Psoas muscle (tissue), 8 donors: ENCODE measurements around the gene HOXC10. TPM values are rescaled to one million over a fixed set of nuclear protein-coding genes. Genes with fewer than 3 reads are reported as not detected.

Experiments
- ATAC-seq, 4 donors: fragments of 200-7000 bp; cut with Tn5 transposase; one replicate each; pipeline ENCODE4 v1.9.1; 2020; ENCODE audit warnings: moderate library complexity in 3 of 4, mild to moderate bottlenecking in 2 of 4
- DNase-seq, 2 donors: peaks; one replicate each; pipeline ENCODE4 v3.0.0-alpha.2; 2020
- H3K27ac ChIP-seq: fragments of 200-600 bp; one replicate; pipeline ENCODE4 v1.8.0; 2022
- H3K27me3 ChIP-seq, 3 donors: fragments of 200-600 bp in 1 of 3; one replicate each; pipeline versions ENCODE4 v1.6.1 to v1.8.0; 2013 to 2022; ENCODE audit warnings: low read length in 2 of 3, mild to moderate bottlenecking in 2 of 3, moderate library complexity in 1 of 3; ENCODE audit not compliant: insufficient read depth in 3 of 3
- H3K36me3 ChIP-seq, 2 donors: fragments of 200-600 bp in 1 of 2; one replicate each; pipeline versions ENCODE4 v1.6.1 to v1.8.0; 2013 to 2022; ENCODE audit warnings: low read depth in 1 of 2, mild to moderate bottlenecking in 1 of 2, moderate library complexity in 1 of 2; ENCODE audit not compliant: insufficient read depth in 1 of 2
- H3K4me1 ChIP-seq: fragments of 200-600 bp; one replicate; pipeline ENCODE4 v1.8.0; 2022
- H3K4me3 ChIP-seq: fragments of 200-600 bp; one replicate; pipeline ENCODE4 v1.8.0; 2022; ENCODE audit warnings: mild to moderate bottlenecking
- H3K9me3 ChIP-seq: fragments of 200-600 bp; one replicate; pipeline ENCODE4 v1.8.0; 2022
- WGBS, 3 donors: extraction: QIAGEN DNeasy Blood & Tissue Kit; methylation state at CpG; one replicate each; pipeline versions ENCODE4 v1.1.6 to v1.1.7; 2013; 5-methylcytosine and 5-hydroxymethylcytosine counted together
- intact Hi-C, 2 donors: fragments of 100-400 bp; cut with DNase I; formaldehyde crosslinking; loops; one replicate each; pipeline versions ENCODE4 v1.11.0 to v1.14.2; 2022
- polyA plus RNA-seq, 3 donors: library from polyadenylated mRNA; stranded (reverse); fragments of 200-250 nt; gene quantifications; one replicate each; pipeline ENCODE4 v1.2.3, GENCODE V29; 2013
- total RNA-seq, 4 donors: library from RNA; stranded (reverse); fragmentation: NEBNext Ultra II Directional in 2 of 4; extraction: Animal tissue kit (Norgen Biotek cat#: 25700) in 2 of 4; gene quantifications; one replicate each; pipeline versions ENCODE4 v1.2.1 to v1.2.4, GENCODE V29; 2021 to 2023
- TF ChIP-seq, protein P1 (sequence below): fragments of 200-600 bp; IDR thresholded peaks from one replicate; pipeline ENCODE4 v1.8.0; 2022; ENCODE audit warnings: antibody characterized with exemption
- donor health status: healthy with polysubstance abuse.
- donor health status: DM: no; HTN: no; CAD: no; lungs with moderate emphysema.
- donor health status: Bipolar disorder and iron deficiency.
- donor health status: healthy.
- donor health status: DM: yes; HTN: yes; CAD: no.
- donor health status: DM: no; HTN: no; CAD: no.
- donor health status: DM: no; HTN: no; CAD: no.
- donor health status: DM: yes; HTN: yes; CAD: no.

HOXC10 gene
- total and polyA plus RNA-seq, 7 donors, result 3.0 to 129 (median 62.0) TPM

DNA sequence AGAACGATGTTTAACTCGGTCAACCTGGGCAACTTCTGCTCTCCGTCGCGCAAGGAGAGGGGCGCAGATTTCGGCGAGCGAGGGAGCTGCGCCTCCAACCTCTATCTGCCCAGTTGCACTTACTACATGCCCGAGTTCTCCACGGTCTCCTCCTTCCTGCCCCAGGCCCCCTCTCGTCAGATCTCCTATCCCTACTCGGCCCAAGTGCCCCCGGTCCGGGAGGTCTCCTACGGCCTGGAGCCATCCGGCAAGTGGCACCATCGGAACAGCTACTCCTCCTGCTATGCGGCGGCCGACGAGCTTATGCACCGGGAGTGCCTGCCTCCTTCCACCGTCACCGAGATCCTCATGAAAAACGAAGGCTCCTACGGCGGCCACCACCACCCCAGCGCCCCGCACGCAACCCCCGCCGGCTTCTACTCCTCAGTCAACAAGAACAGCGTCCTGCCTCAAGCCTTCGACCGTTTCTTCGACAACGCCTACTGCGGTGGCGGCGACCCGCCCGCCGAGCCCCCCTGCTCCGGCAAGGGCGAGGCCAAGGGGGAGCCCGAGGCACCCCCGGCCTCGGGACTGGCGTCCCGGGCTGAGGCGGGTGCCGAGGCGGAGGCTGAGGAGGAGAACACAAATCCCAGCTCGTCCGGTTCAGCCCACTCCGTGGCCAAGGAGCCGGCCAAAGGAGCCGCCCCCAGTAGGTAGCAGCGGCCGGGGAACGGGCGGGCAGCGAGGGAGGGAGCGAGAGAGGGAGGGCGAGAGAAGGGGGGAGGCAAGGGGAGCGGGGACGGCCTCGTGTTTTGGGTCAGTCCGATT lies 11.5 kb upstream of the HOXC10 start:
- Histone ChIP-seq H3K4me3 (peak overlapping the region; percentile 69), H3K27me3 (peaks cover 0 to 75% (median 27%) of the 10 kb centered on the region in 3 donors), H3K9me3 (no peaks in the 10 kb centered on the region), H3K27ac (peak overlapping the region; percentile 71), H3K4me1 (peaks cover 5% of the 10 kb centered on the region), H3K36me3 (no peaks in the 10 kb centered on the region)
- DNase-seq (peak in 1 of 2 donors; percentile 73), ATAC-seq (peak in 3 of 4 donors; percentile 53 to 65 (median 59))
- 2 to 3% (median 3%) methylated on average over 67 to 71 of the region's 71 CpGs for WGBS, 3 donors
- TF ChIP-seq, protein P1, sequence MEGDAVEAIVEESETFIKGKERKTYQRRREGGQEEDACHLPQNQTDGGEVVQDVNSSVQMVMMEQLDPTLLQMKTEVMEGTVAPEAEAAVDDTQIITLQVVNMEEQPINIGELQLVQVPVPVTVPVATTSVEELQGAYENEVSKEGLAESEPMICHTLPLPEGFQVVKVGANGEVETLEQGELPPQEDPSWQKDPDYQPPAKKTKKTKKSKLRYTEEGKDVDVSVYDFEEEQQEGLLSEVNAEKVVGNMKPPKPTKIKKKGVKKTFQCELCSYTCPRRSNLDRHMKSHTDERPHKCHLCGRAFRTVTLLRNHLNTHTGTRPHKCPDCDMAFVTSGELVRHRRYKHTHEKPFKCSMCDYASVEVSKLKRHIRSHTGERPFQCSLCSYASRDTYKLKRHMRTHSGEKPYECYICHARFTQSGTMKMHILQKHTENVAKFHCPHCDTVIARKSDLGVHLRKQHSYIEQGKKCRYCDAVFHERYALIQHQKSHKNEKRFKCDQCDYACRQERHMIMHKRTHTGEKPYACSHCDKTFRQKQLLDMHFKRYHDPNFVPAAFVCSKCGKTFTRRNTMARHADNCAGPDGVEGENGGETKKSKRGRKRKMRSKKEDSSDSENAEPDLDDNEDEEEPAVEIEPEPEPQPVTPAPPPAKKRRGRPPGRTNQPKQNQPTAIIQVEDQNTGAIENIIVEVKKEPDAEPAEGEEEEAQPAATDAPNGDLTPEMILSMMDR, result no peak
- intact Hi-C loops, result no loop called here

DNA sequence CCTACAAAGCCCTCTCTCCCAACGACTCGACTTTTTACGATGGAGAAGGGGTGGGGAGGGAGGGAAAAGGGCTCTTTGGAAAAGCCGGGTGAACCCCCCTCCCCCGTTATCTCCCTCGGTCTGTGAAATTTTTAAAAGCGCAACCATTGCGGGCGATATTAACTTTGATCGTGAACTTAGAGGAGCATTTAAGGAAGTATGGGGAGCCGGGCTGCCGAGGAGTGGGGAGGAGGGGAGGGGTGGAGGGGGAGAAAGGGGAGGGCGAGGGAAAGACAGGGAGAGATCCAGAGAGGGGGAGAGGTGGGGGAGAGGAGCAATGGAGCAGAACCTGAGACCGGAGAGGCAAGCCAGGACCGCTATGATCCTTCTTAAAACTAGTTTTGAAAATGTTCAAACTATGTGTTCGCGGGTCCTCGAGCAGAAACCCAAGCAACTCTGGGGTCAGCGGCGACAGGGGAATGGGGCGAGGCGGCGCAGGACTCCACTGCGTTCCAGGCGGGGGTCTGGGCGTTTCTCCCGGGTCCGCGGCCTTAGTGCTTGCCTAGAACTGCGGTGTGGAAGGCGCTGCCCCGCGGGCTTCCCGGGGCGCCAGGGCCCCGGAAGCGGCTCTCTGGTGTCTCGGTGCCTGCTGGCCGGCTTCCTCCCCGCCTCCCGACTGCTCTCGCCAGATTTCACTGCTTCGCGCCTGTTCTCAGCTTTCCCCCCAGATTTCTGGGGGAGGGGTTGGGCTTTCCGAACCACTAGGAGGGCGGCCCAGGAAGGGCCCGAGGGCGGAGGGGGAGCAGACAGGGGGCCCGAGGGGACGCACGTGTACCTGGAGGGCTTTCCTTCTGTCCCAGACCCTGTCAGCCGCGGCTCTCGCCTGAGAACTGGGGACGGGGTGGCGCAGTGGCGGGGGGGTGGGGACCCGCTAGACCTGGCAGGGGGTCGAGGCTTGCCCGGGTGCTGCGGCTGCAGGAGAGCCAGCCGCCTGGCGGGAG lies 10.6 kb upstream of the HOXC10 start, which contains the start of gene HOTAIR:
Gene HOTAIR, minus strand, starts transcription at position 871 of the 980 bp plus-strand sequence.
- Histone ChIP-seq H3K9me3 (no peaks in the 10 kb centered on the region), H3K4me1 (peaks cover 5% of the 10 kb centered on the region), H3K4me3 (peak within 1 kb of the TSS; percentile 69), H3K36me3 (no peaks in the 10 kb centered on the region), H3K27ac (peak within 1 kb of the TSS; percentile 71), H3K27me3 (peaks cover 0 to 75% (median 31%) of the 10 kb centered on the region in 3 donors)
- TF ChIP-seq, protein P1, result no peak
- intact Hi-C loops, result no loop called here
- WGBS, 3 donors, result 0 to 2% (median 1%) methylated on average over 41 to 63 of the region's 63 CpGs
- ATAC-seq (peak; percentile 32 to 65 (median 52)), DNase-seq (peak in 1 of 2 donors; percentile 83)

DNA sequence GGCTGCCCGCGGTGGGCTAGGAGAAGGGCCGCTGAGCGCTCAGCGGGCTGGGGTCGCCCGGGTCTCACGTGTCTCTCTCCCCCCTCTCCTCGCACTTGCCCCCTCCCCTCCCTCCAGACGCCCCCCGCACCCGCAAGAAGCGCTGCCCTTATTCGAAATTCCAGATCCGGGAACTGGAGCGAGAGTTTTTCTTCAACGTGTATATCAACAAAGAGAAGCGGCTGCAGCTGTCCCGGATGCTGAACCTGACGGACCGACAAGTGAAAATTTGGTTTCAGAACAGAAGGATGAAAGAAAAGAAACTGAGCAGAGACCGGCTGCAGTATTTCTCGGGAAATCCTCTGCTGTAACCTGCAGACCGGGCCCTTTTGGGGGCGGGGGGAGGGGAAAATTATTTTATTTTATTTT lies 9.9 kb upstream of the HOXC10 start:
- Histone ChIP-seq H3K36me3 (no peaks in the 10 kb centered on the region), H3K4me3 (peak overlapping the region; percentile 69), H3K27me3 (peaks cover 0 to 69% (median 33%) of the 10 kb centered on the region in 3 donors), H3K9me3 (no peaks in the 10 kb centered on the region), H3K27ac (peak overlapping the region; percentile 71), H3K4me1 (peaks cover 5% of the 10 kb centered on the region)
- 1 to 4% (median 1%) methylated on average over 18 to 25 of the region's 25 CpGs for WGBS, 3 donors
- ATAC-seq (peak in 2 of 4 donors; percentile 6 to 10), DNase-seq (no peak)
- TF ChIP-seq, protein P1, result no peak
- intact Hi-C loops, result no loop called here

DNA sequence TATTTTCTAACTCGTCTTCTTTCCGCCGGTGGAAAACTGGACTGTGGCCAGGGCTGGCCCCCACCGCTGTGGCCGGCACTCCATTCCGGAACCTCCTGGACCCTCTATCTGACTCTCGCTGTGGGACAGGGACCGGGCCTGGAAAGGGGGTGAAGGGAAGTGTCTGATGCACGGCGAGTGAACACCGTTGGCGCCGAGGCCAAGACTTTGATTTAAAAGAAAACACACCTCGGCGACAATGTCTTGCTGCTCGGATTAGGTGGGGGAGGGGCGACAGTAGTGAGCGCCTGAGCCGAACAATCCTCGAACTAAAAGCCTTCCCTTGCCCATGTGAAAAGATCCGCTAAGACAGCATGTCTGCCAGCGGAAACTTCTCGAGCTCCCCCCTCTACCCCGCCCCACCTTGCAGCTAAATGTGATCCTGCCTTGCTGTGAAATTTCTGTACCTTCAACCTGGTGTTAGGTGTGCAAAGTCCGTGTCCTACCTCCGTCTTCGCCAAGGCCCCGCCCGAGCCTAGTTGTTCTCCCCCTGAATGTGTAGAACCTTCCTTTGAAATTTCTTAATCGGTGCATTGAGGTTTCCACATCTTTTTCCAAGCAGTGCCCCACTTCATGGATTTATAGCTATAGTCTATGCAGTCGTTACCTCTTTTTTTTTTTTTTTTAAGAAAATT lies 9.3 kb upstream of the HOXC10 start:
- H3K9me3 ChIP-seq, result no peaks in the 10 kb centered on the region
- intact Hi-C loops, result loop anchor here in 1 of 2 donors (1.0 kb wide), 1 partner anchor 45 kb away; no protein-coding TSS in a partner anchor
- ATAC-seq (no peak), DNase-seq (peak in 1 of 2 donors; percentile 53)
- 30 to 34% (median 31%) methylated on average over 31 of the region's 31 CpGs for WGBS, 3 donors
- peaks cover 5% of the 10 kb centered on the region for H3K4me1 ChIP-seq
- H3K27me3 ChIP-seq, result peaks cover 0 to 64% (median 32%) of the 10 kb centered on the region in 3 donors
- H3K36me3 ChIP-seq, result no peaks in the 10 kb centered on the region
- TF ChIP-seq, protein P1, result no peak
- peak overlapping the region; percentile 71 for H3K27ac ChIP-seq
- peak overlapping the region; percentile 69 for H3K4me3 ChIP-seq
